Thyroid gland (tissue), 4 donors: ENCODE measurements around the gene TRIM36. TPM values are rescaled to one million over a fixed set of nuclear protein-coding genes. Genes with fewer than 3 reads are reported as not detected.

ENCODE experiments used
- DNase-seq, 2 donors: peaks; one replicate each; pipeline ENCODE4 v3.0.0-alpha.2; 2019
- H3K27ac ChIP-seq, 3 donors: fragments of 200-600 bp; sonication (generic); 1 replicate in 2 of 3; 2 replicates in 1 of 3; pipeline ENCODE4 v1.5.1; 2016 to 2019; ENCODE audit warnings: mild to moderate bottlenecking in 1 of 3, moderate library complexity in 1 of 3
- H3K27me3 ChIP-seq: fragments of 200-600 bp; sonication (generic); one replicate; pipeline ENCODE4 v1.5.1; 2019
- H3K36me3 ChIP-seq, 2 donors: fragments of 200-600 bp; sonication (generic); one replicate each; pipeline ENCODE4 v1.5.1; 2016 to 2019
- H3K4me1 ChIP-seq, 2 donors: fragments of 200-600 bp; sonication (generic); one replicate each; pipeline ENCODE4 v1.5.1; 2017 to 2019
- H3K4me3 ChIP-seq, 3 donors: fragments of 200-600 bp; sonication (generic); replicated peaks in 1 of 3; 1 replicate in 2 of 3; 2 replicates in 1 of 3; pipeline ENCODE4 v1.5.1; 2016; ENCODE audit warnings: mild to moderate bottlenecking in 1 of 3
- H3K9me3 ChIP-seq: fragments of 200-600 bp; sonication (generic); one replicate; pipeline ENCODE4 v1.5.1; 2017
- CTCF ChIP-seq, 6 experiments: fragments of 200-600 bp in 3 of 6; fragments of 450-650 bp in 3 of 6; sonication (generic) in 3 of 6; IDR thresholded peaks; one replicate each; pipeline ENCODE4 v1.5.1; 2016 to 2019; ENCODE audit warnings: antibody characterized with exemption in 6 of 6, mild to moderate bottlenecking in 2 of 6, inconsistent platforms in 1 of 6, moderate library complexity in 1 of 6
- POLR2A ChIP-seq, 2 donors: fragments of 450-650 bp; IDR thresholded peaks; one replicate each; pipeline ENCODE4 v1.6.1; 2017; ENCODE audit warnings: antibody characterized with exemption in 2 of 2, mild to moderate bottlenecking in 2 of 2, moderate library complexity in 1 of 2
- WGBS, 2 donors: methylation state at CpG; one replicate each; pipeline ENCODE4 v1.1.5; 2017; 5-methylcytosine and 5-hydroxymethylcytosine counted together
- intact Hi-C: fragments of 100-400 bp; cut with DNase I; formaldehyde crosslinking; loops from one replicate; pipeline ENCODE4 v1.15.1; 2023
- total RNA-seq, 4 donors: library from RNA; depleted of rRNA; stranded (reverse); fragments of >200 nt; gene quantifications; one replicate each; pipeline ENCODE4 v1.2.3, GENCODE V29; 2016

TRIM36 gene
- total RNA-seq, 4 donors from 2014 or later: 0.22 to 3.4 (median 2.1) TPM

GRCh38 chr5:115196161-115196560, 26.5 kb upstream of the TRIM36 start:
- Histone ChIP-seq H3K9me3 (no peaks in the 10 kb centered on the region), H3K4me1 (no peaks in the 10 kb centered on the region), H3K27ac (no peak overlapping the region), H3K36me3 (no peaks in the 10 kb centered on the region), H3K27me3 (no peaks in the 10 kb centered on the region), H3K4me3 (no peak overlapping the region)
- 16 to 47% methylated on average over 3 of the region's 3 CpGs for WGBS, 2 donors
- intact Hi-C loops: no loop called here
- no peak for DNase-seq
- TF ChIP-seq POLR2A (IDR thresholded peaks at IDR 0.05): no peak
- no peak for TF ChIP-seq CTCF (IDR thresholded peaks at IDR 0.05)

GRCh38 chr5:115194676-115195075, 25.0 kb upstream of the TRIM36 start:
- H3K4me3 ChIP-seq: no peak overlapping the region
- H3K4me1 ChIP-seq: no peaks in the 10 kb centered on the region
- no peaks in the 10 kb centered on the region for H3K36me3 ChIP-seq
- H3K27me3 ChIP-seq: no peaks in the 10 kb centered on the region
- intact Hi-C loops: no loop called here
- WGBS, 2 donors: 89 to 91% methylated on average over 2 of the region's 2 CpGs
- no peaks in the 10 kb centered on the region for H3K9me3 ChIP-seq
- no peak for TF ChIP-seq CTCF (IDR thresholded peaks at IDR 0.05)
- DNase-seq: no peak
- no peak overlapping the region for H3K27ac ChIP-seq

GRCh38 chr5:115193295-115193694, 23.6 kb upstream of the TRIM36 start:
- no peak for DNase-seq
- intact Hi-C loops: no loop called here

GRCh38 chr5:115192098-115192497, 22.4 kb upstream of the TRIM36 start:
- H3K27ac ChIP-seq: no peak overlapping the region
- no peak for DNase-seq
- TF ChIP-seq CTCF (IDR thresholded peaks at IDR 0.05): no peak
- TF ChIP-seq POLR2A (IDR thresholded peaks at IDR 0.05): no peak
- intact Hi-C loops: no loop called here
- no peaks in the 10 kb centered on the region for H3K4me1 ChIP-seq
- no peaks in the 10 kb centered on the region for H3K36me3 ChIP-seq
- no peak overlapping the region for H3K4me3 ChIP-seq
- WGBS, 2 donors: 95 to 98% methylated on average over 1 of the region's 1 CpG
- no peaks in the 10 kb centered on the region for H3K27me3 ChIP-seq
- H3K9me3 ChIP-seq: no peaks in the 10 kb centered on the region

More at GRCh38 chr5:115193295-115193694, 23.6 kb upstream of the TRIM36 start:
- Histone ChIP-seq H3K27ac (no peak overlapping the region), H3K4me3 (no peak overlapping the region), H3K4me1 (no peaks in the 10 kb centered on the region), H3K27me3 (no peaks in the 10 kb centered on the region), H3K9me3 (no peaks in the 10 kb centered on the region), H3K36me3 (no peaks in the 10 kb centered on the region)
- TF ChIP-seq POLR2A (IDR thresholded peaks at IDR 0.05): no peak
- TF ChIP-seq CTCF (IDR thresholded peaks at IDR 0.05): no peak

- H3K27me3 ChIP-seq: no peaks in the 10 kb centered on the region
- H3K4me1 ChIP-seq: no peaks in the 10 kb centered on the region
- no peak for DNase-seq
- no peak overlapping the region for H3K27ac ChIP-seq
- 65 to 69% methylated on average over 8 of the region's 8 CpGs for WGBS, 2 donors
- H3K9me3 ChIP-seq: no peaks in the 10 kb centered on the region
- intact Hi-C loops: no loop called here
- H3K36me3 ChIP-seq: no peaks in the 10 kb centered on the region
- H3K4me3 ChIP-seq: no peak overlapping the region
- TF ChIP-seq POLR2A (IDR thresholded peaks at IDR 0.05): no peak
- TF ChIP-seq CTCF (IDR thresholded peaks at IDR 0.05): no peak
These were observed 21.8 kb upstream of the TRIM36 start for GRCh38 chr5:115191474-115192031.
